TTC549 (cell line): ENCODE measurements around the gene TPPP.
"Not testable (repeated sequence)": the region's sequence is repeated elsewhere in the genome, so short reads cannot be mapped to it uniquely, and the experiment has no call there.

Source experiments
- FAIRE-seq: peaks from 2 replicates; lab custom pipeline; 2012; peaks lifted over from hg19 to GRCh38; lab: Jason Lieb, UNC

Gene TPPP

DNA sequence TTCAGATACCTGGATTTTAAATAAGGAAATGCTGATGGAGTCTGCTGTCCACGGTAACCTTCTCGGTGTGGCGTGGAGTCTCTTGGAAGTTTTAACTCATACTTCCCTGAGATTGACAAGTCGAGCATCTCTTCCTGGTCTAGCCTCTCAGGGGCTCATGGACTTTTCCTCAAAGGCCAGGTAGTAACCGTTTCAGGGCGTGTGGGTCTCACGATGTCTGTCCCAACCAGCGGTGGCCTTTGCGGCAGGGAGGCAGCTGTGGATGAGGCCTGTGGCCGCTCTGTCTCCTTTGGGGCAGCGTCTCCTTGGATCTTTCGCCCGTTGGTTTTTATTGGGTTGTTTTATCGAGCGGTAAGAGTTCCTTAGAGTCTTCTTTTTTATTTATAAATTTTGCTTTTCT, 48.2 kb downstream of the TPPP start:
- FAIRE-seq: no peak

DNA sequence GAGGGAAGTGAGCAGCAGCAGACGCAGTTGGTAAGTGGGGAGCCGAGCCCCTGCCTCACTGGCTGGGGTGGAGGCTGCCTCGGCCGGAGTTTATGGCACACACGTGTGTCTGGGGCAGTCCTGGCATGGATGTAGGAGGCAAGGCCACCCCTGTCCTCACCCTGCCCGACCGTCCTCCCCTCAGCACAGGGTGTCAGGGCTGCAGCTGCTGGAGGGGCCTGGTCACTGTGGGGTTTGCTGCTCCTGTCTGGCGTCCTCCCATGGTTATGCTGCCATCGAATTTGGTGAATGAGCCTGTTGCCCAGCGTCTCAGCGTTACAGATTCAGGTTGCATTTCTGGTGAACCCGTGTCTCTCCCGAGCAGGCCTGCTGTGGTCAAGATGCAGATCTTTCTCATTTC, 48.6 kb downstream of the TPPP start:
- no peak for FAIRE-seq

DNA sequence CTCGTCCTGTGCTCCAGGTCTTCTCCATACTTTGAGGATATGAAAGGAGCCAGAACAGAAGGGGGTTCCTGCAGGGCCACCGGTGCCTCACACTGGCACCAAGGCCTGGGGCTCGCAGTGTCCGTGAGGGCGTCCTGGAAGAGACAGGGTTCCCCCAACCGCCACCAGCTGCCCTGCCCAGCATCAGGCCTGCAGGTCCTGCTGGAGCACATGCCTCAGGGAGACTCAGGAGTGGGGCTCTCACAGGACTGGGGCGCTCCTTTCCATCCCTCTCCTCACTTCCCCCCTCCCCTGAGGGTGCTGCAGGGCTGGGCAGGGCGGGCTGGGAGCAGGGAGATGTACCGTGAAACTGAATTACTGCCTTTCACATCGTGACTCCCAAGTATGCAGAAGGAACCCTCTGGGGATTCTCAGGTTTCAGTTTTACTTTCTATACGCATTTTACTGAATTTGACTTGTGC, 49.3 kb downstream of the TPPP start:
- no peak for FAIRE-seq

DNA sequence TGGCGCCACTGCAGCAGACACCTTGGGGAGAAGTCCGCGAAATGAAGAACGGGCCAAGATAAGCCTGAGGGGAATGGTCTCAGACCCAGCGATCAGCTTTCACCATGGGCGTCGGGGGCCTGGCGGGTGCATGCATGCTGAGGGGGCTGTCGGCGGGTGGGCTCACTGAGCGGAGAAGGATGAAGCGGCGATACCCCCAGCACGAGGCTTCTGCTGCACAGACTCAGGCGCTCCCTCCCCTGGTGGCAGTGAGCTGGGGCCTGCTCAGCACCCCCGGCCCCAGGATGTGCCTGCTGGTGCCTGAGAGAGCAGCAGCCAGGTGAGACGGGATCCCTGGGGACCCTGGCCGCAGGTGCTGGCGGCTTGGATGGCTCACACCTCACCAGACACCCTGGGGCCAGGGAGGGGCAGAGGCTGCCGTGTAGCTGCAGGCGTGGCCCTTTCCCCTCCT, 49.8 kb downstream of the TPPP start:
- no peak for FAIRE-seq

DNA sequence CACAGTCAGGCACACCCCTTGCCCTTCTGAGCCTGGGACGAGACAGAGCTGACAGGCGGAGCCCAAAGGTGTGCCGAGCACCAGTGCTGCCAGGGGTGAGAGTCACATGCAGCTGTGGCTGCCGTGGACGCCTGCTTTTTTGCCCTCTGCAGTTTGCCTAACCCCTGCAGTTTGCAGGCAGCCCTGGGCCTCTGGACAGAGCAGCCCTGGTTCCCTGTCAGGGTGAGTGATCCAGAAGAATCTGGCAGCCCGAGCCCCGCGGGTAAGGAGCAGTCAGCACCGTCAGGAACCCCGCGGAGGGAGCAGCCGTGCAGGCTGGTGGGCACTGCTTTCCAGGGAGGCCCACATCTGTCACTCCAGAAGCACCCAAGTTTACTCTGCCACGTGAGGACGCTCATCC, 50.7 kb downstream of the TPPP start:
- FAIRE-seq: no peak

DNA sequence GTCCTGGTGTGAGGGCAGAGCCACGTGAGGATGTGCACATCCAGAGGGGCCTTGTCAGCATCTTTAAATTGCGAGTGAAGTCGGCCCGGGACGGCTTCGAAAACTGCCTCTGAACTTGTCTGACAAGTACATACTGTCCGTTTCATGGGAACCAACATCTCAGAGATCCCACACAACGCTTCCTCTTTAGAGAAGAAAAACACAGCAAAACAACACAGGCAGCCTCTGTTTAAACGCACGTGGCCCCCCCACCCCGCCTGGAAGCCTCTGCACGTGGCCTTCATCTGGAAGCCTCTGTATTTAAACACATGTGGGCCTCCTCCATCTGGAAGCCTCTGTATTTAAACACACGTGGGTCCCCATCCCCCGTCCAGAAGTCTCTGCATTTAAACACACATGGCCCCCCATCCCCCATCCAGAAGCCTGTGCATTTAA, 51.8 kb downstream of the TPPP start:
- no peak for FAIRE-seq

DNA sequence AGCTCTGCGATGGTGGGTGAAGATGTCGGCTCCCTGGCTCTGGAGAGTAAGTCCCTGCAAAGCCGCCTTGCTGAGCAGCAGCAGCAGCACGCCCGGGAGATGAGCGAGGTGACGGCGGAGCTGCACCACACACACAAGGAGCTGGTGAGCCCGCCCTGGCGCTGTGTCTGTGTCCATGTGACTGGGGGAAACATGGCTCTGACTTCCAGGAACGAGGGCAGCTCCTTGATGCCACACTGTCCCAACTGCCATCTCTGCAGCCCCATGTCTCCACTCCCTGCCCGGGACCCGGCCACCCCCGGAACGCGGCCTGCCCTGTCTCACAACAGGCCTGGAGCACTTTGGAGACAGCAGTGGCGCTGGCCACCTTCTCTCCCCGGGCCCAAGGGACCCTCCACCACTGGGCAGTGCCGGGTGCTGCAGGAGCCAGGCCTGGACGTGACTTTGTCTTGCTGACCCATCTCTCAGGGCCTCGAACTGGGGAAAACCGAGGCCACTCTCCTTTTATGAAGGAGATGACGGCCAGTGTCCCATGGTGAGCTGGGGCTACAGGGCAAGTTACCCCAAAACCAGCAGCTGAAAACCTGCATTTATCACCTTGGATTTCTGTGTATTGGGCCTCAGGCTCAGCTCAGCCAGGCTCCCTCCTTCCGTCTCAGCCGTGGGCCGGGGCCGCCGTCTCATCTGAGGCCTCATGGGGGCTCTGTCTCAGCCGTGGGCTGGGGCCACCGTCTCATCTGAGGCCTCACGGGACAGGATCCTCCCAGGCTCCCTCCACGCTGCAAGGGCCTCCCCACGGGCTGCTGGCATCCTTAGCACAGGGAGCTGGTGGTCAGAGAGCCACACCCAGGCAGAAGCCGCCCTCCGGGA, 52.5 kb downstream of the TPPP start:
- no peak for FAIRE-seq

DNA sequence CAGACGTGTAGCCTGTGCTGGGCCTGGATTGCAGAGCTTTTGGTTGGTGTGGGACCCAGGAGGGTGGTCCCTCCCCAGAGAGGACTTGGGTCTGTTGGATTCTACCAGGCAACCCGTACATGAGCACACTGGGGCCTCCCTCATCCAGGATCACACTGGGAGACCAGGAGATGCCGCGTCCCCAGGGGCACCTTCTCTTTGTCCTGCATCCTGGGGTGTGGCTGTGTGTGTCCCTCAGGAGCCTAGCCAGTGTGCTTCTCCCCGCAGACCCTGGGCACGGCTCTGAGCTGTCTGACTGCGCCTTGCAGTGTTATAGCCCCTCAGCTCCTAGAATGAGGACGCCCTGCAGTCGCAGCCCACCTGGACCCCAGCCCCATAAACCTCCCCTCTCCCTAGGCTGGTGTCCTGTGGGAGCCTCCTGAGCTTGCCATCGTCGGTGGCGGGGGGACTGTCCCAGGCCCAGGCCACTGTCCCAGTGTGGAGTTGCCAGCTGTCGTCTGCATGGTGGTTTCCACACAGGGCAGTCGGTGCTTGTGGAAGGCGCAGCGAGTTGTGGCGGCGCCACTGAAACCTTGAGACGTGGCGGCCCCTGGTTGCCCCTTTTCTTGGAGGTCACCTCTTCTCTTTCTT, 53.5 kb downstream of the TPPP start:
- FAIRE-seq: no peak

DNA sequence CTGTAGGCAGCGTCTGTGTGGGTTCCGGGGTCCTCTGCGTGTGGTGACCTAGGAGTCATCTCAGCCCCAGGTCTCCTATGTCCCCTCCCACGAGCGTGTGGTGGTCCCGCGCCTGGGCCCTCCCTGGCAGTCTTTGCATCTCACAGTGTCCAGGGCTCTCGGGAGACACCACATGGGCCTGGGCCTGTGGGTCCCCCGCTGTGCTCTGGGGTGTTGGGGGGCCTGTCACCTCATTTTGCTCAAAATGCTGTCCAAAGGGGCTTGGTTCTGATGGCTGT, 54.0 kb downstream of the TPPP start:
- FAIRE-seq: no peak

DNA sequence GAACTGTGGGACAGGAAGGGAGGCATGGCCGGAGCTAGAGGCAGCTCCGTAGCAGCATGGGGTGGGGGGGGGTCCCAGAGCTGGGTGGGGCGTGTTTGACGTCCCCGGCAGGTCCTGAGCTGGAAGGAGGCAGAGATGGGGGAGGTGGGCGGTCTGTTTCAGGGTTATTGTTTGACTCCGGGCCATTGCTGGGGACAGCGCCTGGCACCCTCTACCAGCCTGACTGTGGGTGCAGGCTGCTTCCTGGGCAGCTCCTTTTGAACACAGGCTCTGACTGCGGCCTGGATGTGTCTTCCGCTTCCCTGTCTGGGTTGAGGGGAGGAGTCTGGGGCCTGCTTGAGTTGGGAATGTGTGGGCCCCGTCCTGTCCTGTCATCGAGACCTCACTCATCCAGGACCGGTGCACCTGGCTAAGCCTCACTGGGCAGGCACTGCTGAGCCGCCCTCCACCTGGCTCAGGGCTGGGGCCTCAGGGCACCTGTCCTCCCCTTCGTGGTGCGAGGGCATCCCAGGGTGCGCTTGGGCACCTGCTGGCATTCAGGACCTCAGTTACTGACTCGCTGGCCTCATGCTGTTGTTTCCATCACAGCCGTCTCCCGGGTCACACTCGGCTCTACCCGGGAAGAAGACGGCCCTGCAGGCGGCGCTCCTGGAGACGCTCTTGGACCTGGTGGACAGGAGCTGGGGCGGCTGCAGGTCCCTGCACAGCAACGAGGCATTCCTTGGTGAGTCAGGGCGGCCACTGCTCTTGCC, 54.5 kb downstream of the TPPP start:
- no peak for FAIRE-seq

DNA sequence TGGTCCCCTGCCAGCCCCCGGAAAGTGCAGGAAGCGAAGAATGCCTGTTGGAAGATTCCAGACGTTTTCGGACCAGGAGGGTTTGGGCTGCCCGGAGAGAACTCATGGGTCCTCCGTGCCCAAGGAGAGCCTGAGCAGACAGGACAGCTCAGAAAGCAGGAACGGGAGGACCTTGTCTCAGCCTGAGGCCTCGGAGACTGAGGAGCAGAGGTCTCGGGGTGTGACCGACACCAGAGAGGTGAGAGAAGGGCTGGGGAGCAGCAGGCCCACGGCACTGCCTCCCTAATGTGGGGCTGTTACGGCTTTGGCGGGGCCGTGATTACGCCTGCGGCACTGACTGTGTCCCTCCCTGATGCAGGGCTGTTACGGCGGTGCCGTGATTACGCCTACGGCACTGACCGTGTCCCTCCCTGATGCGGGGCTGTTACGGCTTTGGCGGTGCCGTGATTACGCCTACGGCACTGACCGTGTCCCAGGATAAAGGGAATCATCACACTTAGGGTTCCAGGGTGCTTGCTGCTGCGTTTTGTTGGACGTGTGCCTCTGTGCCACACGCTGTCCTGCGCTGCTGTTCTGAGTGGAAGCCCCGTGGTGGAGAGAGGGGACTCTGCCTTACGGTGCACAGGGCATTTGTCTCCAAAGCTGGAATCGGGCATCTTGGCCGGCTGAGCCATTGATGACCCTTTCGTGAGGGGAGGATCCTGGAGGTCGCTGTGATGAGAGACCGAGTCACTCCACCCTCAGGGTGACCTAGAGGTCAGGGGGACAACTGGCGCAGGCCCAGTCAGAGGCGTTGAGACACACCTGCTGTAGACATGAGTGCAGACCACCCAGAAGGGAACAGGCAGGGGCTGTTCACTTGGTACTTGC, 55.3 kb downstream of the TPPP start:
- FAIRE-seq: no peak

DNA sequence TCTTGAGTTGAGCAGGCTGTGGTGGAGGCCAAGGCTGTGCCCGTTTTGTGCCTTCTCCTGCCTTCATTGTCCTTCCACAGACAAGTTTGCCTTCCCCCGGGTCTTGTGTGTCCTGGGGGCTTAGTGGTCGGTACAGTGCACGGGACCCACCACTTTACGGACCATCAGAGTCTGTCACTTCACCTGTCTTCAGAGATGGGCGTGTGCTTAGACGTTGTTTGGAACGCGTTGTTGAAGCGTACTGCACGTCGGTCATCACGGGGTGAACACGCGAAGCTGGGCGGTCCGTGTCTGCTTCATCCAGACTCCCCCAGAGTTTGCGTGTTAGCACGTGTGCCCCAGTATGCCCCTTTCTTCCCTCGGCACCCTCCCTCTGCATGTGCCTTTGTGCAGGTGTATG, 56.2 kb downstream of the TPPP start:
- no peak for FAIRE-seq

DNA sequence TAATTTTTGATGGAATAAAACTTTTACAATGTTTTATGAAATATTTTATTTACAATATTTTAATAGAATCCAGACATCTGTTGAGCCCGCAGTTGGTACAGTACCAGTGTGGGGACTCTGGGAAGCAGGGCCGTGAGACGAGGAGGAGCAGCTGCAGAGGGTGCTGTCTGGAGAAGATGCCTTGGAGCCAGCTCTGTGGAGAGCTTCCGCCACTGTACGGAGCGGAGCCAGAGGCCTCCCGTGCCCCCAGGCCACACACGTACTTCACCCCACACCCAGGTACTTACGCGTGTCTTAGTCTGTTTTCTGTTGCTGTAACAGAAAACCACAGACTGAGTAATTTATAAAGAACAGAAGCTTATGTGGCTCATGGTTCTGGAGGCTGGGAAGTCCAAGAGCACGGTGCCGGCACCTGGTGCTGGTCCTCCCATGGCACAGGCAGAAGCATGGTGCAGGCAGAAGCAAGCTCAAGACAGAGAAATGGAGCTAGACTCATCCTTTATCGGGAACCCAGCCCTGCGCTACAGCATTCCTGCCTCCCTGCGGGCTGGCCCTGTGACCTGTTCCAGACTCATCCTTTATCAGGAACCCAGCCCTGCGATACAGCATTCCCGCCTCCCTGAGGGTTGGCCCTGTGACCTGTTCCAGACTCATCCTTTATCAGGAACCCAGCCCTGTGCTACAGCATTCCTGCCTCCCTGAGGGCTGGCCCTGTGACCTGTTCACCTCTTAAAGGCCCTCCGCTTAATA, 57.7 kb downstream of the TPPP start:
- FAIRE-seq: no peak

DNA sequence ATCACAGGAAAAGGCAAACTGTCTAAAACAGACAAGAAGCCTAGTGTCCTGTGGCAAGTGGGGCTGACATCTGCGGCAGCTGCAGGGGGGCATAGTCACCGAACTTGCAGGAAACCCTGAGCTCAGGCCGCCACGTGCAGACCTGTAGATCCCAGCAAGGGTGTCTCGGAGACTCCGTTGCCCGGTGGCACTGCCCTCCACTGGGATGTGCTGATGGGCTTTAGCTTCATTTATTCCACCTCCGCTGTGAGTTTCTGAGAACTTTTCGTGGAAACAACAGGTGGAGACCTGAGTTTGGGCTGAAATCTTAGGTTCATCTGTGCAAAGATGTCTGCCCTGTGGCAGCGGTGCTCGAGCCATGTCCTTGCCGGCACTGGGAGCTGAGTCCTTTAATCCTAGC, 59.0 kb downstream of the TPPP start:
- FAIRE-seq: no peak

DNA sequence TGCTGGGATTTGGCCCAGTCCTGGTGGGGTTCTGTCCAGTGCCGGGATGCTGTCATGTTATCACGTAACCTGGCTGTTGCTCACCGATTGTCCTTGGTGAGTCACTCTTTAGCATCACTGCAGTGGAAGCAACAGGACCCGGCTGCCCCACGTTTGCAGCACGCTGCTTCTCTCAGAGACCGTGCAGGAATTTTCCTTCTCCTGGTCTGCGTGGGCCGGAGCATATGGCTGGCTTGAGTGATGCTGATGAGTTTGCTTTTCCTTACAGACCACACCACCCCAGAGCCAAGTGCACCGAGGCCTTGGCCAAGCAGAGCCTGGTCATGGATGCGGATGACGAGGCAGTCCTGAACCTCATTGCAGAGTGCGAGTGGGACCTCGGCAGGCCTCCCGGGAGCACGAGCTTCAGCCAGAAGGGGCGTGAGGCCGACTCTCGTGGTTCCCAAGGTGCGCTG, 59.6 kb downstream of the TPPP start:
- no peak for FAIRE-seq

DNA sequence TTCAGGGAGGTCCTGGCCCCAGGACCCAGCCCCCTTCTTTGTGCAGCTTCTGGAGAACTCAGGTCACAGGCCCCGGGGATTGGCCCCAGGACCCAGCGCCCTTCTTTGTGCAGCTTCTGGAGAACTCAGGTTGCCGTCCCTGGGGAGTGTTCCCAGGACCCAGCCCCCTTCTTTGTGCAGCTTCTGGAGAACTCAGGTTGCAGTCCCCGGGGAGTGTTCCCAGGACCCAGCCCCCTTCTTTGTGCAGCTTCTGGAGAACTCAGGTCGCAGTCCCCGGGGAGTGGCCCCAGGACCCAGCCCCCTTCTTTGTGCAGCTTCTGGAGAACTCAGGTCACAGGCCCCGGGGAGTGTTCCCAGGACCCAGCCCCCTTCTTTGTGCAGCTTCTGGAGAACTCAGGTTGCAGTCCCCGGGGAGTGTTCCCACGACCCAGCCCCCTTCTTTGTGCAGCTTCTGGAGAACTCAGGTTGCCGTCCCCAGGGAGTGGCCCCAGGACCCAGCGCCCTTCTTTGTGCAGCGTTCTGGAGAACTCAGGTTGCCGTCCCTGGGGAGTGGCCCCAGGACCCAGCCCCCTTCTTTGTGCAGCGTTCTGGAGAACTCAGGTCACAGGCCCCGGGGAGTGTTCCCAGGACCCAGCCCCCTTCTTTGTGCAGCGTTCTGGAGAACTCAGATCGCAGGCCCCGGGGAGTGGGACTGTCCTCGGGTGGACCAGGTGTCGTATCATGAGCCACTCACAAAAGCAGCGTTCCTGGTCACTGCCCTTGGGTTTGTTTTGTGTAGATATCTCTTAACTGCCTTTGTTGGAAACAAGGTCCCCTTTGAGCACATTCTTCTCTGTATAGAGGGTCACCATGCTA, 64.6 kb downstream of the TPPP start:
- FAIRE-seq: not testable (repeated sequence)

DNA sequence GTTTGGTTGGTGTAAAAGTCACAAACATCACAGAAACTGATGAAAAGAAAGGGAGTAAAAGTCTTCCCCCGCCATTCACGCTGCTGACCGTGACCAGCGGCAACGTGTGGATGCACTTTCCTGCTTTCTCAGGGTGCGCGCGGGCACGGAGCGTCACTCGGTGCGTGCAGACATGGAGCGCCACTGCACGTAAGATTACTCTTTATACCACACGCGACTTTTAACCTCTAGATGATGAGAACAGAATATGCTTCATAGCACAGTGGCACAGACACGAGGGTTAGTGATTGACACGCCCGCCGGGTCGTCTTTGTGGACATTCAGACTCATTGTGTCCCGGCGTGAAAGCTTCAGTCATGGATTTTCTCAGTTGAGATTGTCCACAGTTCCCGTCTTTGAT, 65.3 kb downstream of the TPPP start:
- FAIRE-seq: no peak

DNA sequence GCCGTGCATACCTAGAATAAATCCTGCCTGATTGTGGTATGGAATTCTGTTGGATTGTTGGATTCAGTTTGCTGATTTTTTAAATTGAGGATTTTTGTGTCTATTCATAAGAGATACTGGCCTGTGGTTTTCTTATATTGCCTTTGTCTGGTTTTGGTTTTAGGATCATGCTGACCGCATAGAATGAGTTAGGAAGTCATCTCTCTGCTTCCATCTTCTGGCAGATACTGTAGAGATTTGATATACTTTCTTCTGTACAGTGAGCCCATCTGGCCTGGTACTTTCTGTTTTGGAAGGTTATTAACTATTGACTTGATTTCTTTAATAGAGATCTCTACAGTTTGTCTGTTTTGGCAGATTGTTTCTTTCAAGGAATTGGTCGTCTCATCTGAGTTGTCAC, 66.3 kb downstream of the TPPP start:
- no peak for FAIRE-seq

DNA sequence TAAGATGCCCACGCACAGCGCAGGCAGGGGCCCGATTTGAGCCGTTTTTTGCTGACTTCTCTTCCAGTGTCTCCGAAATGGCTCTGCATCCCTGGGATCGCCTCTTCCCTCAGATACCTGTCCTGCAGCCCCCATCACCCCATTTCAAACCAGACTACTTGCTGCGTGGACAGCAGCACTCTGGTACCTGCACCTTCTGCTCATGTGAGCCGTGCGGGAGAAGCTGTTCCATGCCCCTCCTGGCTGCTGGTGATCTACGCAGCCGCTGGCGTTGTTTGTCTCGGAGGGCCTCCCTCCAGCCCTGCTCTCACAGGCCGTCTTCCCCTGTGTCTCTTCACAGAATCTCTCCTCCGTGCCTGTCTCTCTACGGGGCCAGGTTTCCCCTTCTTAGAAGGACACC, 67.6 kb downstream of the TPPP start:
- FAIRE-seq: no peak

DNA sequence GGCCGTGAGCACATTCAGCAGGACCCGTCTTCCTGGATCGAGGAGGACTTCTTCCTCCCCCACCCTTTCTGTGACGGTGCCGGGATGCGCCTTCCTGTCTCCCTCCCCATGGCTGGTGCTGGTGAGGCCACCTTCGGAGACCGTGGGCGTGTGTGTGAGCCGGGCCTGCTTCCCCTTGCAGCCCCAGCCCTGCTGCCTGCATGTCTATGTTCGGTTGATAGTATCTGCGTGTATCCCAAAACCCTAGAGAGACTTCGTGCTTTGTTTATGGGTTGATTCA, 68.3 kb downstream of the TPPP start:
- no peak for FAIRE-seq
